Uterus (tissue), 2 donors: Measurements from ENCODE around the gene RAP1B.

Source experiments
- CTCF ChIP-seq, 4 experiments: fragments of 200-600 bp in 2 of 4; fragments of 450-650 bp in 2 of 4; sonication (generic) in 2 of 4; IDR thresholded peaks; one replicate each; pipeline ENCODE4 v1.5.1; 2016 to 2019; ENCODE audit warnings: antibody characterized with exemption in 4 of 4, mild to moderate bottlenecking in 2 of 4, moderate library complexity in 1 of 4
- POLR2A ChIP-seq, 2 donors: fragments of 450-650 bp; IDR thresholded peaks; one replicate each; pipeline ENCODE4 v1.6.1; 2016; ENCODE audit warnings: antibody characterized with exemption in 2 of 2, mild to moderate bottlenecking in 1 of 2, moderate library complexity in 1 of 2

GRCh38 chr12:68572661-68573060 lies 38.0 kb upstream of the RAP1B start:
- TF ChIP-seq CTCF (IDR thresholded peaks at IDR 0.05) (no peak), POLR2A (IDR thresholded peaks at IDR 0.05) (no peak)
